GM21529 (cell line): ENCODE measurements around the gene TMEM229B.
A peak's percentile ranks its signal among the peaks of the same experiment; 100 is the strongest.

Source experiments
- ATAC-seq: cut with Tn5 transposase; IDR thresholded peaks from one replicate; pipeline ENCODE4 v1.9.1; 2021; ENCODE audit not compliant: unreplicated experiment

The TMEM229B gene

GRCh38 chr14:67487937-67488893 is at the start of gene TMEM229B:
Gene TMEM229B, minus strand, starts transcription at chr14:67488721. Its CDS starts 14,798 bp downstream, at chr14:67473923.
- ATAC-seq, result peak; percentile 95

DNA sequence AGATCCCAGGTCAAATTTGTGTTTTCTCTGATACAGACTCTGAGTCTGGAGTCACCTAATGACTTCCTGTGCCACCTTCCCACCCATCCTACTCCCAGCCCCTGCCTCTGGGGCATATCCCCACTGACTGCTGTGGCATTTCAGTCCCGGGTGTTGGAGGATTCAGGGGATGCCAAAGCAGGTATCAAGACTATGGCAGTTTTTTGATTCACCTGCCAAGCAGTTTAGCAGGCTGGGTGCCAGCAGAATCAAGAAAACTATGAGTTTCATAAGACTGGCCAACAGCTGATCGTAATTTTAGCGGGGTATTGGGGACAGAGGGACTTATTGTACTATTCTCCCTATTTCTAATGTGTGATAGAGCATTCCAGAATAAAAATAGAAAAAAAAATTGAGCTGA is 49.2 kb upstream of the TMEM229B start:
- no peak for ATAC-seq

- no peak for ATAC-seq
Measured at GRCh38 chr14:67536087-67536486, 47.6 kb upstream of the TMEM229B start.

DNA sequence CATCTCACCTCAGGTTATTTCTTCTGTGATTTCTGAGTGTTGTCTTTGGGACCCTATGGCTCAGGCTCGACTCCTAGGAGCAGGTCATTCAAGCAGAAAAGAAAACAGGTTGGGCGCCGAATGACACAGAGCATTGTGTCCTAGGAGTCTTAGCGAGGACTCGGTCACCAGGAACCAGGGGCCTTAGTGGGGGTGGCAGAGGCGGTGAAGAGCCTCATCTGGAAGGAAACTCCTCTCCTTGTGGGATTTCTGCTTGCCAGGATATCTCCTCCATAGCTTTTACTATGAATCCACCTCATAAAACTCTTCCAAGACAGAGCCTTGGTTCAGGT is 45.2 kb upstream of the TMEM229B start:
- no peak for ATAC-seq

- ATAC-seq, result no peak
Measured at GRCh38 chr14:67532998-67533753, 44.7 kb upstream of the TMEM229B start, which contains the start of gene PLEKHH1. Gene PLEKHH1, plus strand, starts transcription at chr14:67533290. Its CDS starts 8,578 bp downstream, at chr14:67541868.

GRCh38 chr14:67532606-67532997 is 44.1 kb upstream of the TMEM229B start:
- no peak for ATAC-seq

DNA sequence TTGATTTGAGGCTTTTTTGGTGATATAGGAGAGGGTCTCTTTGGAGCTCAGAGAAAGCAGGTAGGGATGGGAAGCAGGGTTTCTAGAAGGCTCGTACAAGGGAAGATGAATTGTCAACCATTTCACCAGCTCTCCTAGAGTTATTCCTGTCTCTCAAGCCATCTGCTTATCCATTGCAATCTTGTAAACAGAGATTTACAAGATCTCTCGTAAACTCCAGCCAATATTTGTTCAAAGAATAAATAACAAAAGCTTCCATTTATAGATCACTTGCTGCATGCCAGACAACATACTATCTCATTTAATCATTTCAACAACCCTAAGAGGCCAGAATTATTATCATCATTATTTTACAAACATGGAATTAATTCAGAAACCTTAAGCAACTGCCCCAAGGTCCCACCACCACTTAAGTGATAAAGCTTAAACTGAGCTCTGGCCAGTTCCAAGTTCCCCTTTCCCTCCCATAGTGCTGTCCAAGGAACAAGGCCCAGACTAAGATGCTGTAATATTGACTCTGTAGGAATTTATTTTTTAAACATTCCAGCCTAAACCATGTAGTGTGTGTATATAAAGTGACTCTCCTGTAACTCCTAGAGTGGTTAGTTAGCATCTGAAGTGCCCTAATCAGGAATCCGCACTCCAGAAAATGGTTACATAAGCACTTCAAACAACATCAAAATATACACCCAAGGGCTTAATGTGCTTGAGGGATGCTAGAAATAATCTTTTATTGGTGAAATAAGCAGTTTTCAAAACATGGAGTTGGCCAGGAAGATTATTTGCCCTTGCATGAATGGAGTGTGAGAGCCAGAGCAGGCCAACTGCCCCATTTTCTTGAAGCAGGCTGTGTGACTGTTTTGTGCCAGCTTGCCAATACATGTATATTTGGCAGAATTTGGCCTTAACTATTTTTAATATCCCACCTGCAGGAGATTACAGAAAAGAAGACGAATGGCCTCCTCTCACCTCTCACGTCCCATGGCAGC is 41.7 kb upstream of the TMEM229B start:
- ATAC-seq, result no peak

GRCh38 chr14:67528276-67528675 is 39.8 kb upstream of the TMEM229B start:
- ATAC-seq, result no peak

DNA sequence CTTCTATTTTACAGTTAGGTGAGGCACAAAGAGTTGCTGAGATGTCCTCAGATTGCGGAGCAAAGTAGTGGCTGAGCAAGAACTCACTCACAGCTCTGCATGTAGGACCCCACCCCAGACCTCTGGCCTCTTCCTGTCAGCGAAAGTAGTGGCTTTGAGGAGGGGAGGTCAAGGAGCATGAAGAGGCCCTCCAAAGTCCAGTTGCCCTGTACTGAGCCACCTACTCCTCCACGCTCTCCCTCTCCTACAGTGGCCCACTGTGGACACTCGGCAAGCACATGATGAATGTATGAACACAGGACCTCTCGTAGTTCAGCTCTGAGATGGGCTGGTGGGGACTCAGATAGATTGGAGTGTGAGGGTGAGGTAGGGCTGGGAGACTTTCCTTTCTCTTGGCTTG is 39.2 kb upstream of the TMEM229B start:
- no peak for ATAC-seq

DNA sequence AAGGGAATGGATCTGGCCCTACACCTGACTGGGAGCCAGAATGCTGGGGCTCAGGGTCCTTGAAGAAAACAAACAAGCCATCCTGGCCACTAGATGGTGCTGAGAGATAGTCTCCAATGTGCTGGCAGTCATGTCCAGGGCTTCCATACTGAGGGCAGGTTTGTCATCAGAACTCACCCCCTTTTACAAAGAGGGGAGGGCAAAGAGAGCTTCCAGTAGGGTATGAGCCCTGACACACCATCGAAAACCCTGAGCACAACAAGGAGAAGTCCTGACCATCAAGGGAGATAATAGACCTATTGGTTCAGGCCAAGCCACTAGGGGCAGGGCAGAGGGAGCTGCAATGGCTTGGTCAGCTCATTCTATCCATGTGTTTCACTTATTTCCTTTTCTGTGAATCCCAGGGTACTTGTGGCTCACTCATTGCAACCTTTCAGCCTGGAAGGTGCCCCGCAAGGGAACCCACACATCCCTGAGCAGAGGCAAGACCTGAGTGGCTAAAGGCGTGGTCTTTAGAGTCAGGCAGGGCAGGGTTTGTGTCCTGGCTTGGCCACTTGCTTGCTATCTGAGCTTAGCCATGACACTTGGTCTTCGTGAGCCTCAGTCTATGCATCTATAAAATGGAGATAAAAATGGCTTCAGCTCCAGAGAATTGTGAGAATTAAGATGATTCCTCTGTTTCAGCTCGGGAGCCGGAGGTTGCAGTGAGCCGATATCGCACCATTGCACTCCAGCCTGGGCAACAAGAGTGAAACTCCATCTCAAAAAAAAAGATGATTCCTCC is 38.3 kb upstream of the TMEM229B start:
- peak; percentile 65 for ATAC-seq

DNA sequence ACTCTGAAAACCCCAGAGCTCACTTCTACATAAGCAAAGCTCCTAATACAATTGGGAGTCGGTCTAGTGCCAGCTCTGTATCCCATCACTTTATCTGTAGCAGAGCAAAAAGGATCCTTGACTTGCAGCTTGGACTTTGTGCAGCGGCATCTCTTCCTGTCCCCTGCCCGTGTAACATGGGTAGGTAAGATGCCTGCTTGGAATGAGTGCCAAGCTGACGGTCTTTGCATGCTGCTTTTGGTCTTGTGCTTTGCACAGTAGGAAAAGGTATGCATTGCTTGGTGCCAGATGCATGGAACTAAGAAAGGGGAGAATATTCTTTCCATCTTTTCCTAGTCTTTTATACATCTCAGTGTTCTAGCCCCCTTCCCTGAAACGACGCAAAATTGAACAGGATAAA is 37.7 kb upstream of the TMEM229B start:
- no peak for ATAC-seq

DNA sequence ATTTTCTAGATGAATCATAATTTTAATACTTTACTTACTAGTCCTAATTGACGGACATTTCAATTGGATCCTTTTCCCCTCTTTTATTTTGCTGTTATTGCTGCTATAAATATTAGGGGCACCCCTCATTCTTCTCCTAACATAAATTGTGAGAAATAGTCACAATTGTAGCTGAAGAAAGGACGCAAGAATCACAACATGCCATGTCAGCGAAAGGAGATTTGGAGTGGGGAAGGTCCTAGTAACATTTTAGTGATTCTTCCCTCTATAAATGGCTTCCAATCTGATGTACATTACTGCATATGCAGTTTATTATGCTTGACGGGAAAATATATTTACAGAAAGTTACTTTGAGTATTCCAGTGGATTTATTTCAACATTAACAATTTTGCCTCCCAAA is 36.9 kb upstream of the TMEM229B start:
- no peak for ATAC-seq

DNA sequence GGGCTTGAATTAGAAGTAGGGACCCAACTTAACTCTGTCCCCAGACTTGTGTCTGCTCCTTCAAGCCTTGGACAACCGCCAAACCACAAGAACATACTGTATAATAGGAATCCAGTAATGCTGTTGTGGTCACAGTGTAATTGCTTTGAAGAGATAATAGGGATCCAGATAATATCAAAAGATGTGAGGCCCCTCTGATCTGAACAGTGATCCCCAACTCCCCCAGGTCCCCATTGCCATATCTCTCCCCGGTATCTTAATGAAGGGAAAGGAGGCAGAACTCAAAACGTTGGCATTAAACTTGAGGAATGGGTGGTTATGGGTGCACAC is 36.1 kb upstream of the TMEM229B start:
- ATAC-seq, result no peak

DNA sequence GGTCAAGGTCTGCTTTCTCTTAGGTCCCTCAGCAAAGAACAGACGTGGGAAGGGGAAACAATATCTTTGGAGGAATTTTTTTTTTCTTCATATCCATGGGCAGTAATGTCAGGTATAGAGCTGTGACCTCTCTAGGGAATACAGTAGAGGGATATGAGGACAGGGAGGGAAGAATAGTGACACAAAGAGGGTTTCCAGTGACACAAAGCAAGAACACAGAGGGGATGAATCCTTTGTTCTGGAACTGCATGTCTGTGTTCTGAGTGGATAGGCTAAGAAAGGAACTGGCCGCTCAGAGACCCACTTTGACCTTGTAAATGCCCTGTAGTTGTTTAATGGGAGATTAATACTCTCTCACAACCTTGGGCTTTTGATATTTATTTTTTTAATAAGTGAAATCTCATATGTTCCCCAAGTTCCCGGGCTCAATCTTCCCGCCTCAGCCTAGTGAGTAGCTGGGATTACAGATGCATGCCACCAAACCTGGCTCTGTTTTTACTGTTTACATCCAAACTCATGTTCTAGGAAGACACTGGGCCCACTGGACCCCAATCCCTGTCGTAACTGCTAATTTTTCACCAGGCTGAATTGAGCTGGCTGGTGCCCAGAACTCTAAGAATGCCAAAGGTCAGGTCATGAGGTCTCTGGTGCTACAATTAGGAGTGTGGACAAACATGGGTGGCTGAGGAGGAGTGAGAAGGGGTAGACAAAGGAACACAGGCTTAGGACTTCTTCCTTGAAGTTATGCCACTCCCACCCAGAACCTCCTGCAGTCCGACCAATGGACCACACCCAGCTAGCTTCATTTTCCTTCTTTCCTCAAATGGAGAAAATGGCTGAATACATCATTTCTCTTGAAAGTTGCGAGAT is 35.5 kb upstream of the TMEM229B start:
- no peak for ATAC-seq

DNA sequence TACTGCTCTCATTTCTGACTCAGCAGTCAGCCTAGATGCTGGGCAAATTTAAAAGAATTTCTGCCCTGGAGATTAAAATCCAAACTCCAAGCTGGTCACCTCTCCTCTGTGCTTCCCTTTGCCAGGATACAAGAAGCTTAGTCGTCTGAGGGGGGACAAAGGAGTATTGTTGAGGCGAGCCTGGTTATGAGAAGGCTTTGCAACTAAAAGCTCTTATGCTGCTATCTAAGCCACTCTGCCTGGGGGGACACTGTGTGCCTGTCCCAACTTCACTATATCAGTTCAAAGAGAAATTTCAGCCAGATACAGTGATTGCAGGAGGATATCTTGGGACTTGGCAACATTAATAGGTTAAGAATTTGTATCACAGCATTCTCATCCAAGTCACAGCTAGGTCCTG is 33.7 kb upstream of the TMEM229B start:
- no peak for ATAC-seq

- ATAC-seq, result no peak
Measured at GRCh38 chr14:67520482-67520881, 32.0 kb upstream of the TMEM229B start.

DNA sequence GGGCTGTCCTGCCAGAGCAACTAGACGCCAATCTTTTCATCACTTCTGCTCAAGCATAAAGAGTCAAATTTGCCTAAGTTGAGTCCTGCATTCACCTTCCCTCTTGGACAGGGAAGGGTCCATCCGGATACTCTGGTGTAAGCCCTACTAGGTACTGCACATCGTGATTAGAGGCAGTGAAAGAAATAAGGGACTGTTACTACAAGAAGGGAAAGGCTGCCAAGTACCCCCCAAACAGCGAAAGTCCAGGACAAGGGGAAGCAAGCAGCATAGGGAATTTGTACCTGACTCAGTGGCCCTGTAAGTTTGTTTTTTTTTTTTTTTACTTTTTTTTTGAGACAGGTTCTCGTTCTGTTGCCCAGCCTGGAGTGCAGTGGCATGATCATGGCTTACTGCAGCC is 30.9 kb upstream of the TMEM229B start:
- ATAC-seq, result no peak

DNA sequence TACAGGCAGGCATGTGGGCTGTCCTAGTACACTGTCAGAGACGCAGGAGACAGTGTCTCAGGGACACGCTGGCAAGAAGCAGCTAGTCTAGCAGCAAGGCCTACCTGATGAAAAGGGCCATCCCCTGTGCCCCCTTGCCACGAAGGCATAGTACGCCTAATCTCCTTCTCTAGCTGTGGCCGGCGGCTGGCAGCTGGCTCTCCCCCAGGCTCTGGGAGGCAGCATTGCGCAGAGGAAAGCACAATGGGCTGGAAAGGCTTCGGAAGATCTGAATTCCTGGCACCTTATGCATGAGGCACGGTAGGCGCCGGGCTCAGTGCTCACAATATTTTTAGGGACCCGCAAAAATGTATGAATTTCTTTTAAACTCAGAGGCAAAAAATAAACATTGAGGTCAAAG is 28.6 kb upstream of the TMEM229B start:
- ATAC-seq, result no peak

- ATAC-seq, result no peak
Measured at GRCh38 chr14:67516676-67517075, 28.2 kb upstream of the TMEM229B start.
